ENCODE measurements around the gene DLGAP4.

The DLGAP4 gene

GRCh38 chr20:36349384-36350170 lies 43.4 kb downstream of the DLGAP4 start:
- in situ Hi-C loops (cut with MboI; ENCODE audit: low sequenced_read_pairs) = no loop called here

- in situ Hi-C loops (cut with MboI; ENCODE audit: low sequenced_read_pairs) = no loop called here
Observed at GRCh38 chr20:36350439-36350838, 44.3 kb downstream of the DLGAP4 start.

DNA sequence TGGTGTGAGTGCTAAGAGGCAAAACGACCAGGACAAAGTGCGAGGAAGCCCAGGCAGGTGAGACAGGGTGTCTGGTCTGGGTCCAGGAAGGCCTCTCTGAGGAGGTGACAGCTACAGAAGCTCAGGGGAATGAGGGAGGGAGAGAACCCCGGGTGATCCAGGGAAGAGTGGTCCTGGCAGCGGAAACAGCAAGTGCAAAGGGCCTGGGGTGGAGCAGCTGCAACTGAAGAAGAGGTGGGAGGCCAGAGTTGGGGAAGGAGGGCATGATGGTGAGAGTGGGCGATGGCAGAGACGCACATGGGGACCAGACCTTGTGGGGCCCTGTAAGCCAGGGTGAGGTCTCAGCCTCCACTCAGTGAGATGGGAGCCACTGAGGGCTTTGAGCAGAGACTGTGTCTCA lies 45.8 kb downstream of the DLGAP4 start:
- in situ Hi-C loops (cut with MboI; ENCODE audit: low sequenced_read_pairs) = no loop called here

DNA sequence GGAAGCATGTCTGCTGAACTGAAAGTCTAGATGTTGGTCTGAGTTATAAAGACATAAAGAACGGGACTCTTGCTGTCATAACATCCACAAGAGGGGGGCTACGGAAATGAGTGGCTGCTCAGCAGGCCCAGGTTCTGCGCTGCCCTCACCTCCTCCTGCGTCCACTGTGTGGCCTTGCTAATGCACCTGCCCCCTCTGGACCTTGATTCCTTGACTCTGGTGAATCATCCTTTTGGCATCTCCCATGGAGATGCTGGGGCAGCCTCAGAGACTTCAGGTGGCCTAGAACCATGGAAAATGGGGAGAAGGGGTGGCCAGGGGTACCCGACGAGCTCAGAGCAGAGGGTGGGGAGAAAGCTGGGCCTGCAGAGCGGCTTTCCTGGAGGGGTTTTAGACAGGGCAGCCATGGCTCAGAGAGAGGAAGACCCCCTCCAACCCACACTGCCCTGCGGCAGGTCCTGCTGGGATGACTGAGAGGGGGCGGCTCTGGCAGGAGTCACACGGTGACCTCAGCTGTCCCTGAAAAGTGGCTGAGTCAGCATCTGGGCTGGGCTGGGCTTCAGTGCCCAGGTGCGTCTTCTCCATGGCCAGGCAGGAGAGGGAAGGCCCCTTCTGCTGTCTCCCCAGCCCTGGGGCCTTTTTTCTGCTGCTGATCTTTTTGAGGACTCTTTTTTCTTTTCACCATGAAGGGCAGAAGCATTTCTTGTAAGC lies 46.9 kb downstream of the DLGAP4 start:
- in situ Hi-C loops (cut with MboI; ENCODE audit: low sequenced_read_pairs) = no loop called here

DNA sequence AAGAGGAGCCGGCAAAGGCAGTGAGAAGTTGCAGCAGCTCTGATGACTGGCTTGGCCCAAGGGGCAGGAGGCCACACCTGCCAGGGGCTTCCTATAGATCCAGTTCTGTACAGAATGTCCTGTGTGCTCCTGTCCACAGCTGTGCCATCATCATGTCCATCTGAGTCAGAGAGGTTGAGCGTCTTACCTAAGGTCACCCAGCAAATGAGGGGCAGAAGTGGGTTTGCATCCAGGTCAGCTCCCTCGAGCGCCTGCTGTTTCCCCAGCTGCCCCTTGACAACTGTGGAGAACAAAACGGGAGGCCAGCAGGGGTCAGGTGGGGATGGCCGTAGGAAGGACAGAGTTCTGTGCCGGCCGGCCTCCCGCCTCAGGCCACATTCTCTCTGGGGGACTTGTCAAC lies 47.6 kb downstream of the DLGAP4 start:
- in situ Hi-C loops (cut with MboI; ENCODE audit: low sequenced_read_pairs) = no loop called here

- in situ Hi-C loops (cut with MboI; ENCODE audit: low sequenced_read_pairs) = no loop called here
Observed at GRCh38 chr20:36355469-36356171, 49.5 kb downstream of the DLGAP4 start.

GRCh38 chr20:36359668-36360406 lies 53.7 kb downstream of the DLGAP4 start:
- in situ Hi-C loops (cut with MboI; ENCODE audit: low sequenced_read_pairs) = no loop called here

- in situ Hi-C loops (cut with MboI; ENCODE audit: low sequenced_read_pairs) = no loop called here
Observed at GRCh38 chr20:36360429-36360828, 54.3 kb downstream of the DLGAP4 start.

DNA sequence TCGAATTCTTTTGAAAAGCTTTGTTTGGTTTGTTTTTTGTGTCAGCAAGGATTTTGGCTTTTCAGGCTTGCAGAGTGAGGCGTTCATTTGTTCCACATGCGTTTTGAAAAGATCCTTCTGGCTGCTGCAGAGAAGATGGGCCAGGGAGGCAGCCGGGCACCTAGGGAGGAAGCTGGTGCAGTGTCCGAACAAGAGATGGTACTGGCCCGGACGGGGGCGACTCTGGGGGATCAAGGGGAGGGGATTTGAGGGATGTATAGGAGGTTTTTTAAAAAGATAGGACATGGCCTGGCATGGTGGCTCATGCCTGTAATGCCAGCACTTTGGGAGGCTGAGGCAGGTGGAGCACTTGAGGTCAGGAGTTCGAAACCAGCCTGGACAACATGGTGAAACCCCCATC lies 55.3 kb downstream of the DLGAP4 start:
- in situ Hi-C loops (cut with MboI; ENCODE audit: low sequenced_read_pairs) = no loop called here

GRCh38 chr20:36362261-36362660 lies 56.1 kb downstream of the DLGAP4 start:
- in situ Hi-C loops (cut with MboI; ENCODE audit: low sequenced_read_pairs) = no loop called here

DNA sequence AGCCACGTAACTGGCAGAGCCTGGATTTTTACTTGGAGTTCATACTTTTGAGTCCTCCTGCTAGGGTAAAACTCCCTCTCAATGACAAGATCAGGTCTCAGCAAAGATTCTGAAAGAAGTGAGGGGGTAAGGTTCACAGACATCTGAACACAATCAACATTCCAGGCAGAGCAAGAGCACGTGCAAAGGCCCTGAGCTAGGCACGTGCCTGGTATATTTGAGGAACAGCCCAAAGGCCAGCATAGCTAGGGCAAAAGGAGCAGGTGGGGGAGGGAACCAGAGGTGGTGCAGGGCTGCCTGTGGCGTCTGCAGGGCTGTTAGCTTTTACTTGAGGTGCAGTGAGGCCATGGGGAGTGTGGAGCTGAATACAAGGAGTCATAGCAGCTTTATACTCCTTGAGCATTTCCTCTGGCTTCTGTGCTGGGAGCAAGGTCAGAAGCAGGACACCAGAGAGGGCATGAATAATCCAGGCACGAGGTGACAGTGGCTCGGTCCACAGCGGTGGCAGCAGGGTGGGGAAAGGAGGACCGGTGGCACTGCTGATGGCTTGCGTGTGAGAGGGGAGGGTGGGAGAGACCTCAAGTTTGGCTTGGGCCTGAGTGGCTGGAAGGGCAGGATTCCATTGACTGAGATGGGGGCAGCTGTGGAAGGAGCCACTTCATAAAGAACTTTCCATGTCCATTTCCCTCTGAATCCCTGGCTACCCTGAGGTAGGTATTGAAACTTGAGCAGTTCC lies 57.0 kb downstream of the DLGAP4 start:
- in situ Hi-C loops (cut with MboI; ENCODE audit: low sequenced_read_pairs) = no loop called here

DNA sequence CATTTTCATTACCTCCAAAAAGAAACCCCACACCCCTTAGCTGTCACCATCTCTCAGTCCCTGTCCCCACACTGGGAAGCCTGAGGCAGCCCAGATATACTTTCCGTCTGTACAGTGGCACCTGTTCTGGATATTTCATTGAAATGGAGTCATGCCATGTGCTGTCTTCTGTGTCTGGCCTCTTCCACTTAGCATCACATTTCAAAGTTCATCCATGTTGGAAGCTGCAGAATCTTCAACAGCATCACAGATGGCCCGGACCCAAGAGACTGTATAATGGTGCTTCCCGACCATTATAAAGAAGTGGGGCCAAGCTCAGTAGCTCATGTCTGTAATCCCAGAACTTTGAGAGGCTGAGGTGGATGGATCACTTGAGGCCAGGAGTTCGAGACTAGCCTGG lies 58.4 kb downstream of the DLGAP4 start:
- in situ Hi-C loops (cut with MboI; ENCODE audit: low sequenced_read_pairs) = no loop called here

DNA sequence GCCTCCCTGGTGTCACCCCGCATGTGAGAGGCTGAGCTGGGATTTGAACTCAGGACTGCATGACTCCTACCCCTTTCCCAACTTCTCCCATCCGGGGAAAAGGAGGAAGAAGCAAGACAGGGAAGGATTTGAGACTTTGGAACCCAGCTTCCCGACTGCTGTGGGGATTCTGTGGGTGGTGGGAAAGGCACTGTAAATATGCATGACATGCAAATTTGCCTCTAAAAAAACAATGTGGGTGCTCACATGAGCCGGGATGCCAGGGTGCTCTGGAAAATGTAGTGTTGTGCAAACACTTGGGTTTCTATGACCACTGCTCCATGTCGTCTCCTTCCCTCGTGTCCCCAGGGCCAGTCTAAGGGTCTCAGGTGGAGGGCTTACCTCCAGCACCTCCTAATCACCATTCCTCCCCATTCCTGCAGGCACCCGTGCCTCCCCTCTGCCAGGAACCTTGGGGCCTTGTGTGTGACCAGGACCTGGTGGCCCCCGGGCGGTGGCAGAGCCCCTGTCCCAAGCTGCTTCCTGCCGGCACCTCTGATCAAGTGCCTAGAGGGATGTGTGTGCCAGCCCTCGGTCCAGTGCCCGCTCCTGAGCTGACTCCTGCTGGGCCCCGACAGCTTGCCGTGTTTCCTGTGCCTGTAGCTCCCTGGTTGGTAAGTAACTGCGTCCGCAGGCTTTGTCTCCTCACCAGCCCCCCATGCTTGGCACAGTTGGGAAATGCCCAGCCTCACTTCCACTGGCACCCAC lies 60.7 kb downstream of the DLGAP4 start:
- in situ Hi-C loops (cut with MboI; ENCODE audit: low sequenced_read_pairs) = no loop called here

- in situ Hi-C loops (cut with MboI; ENCODE audit: low sequenced_read_pairs) = no loop called here
Observed at GRCh38 chr20:36367370-36367745, 61.2 kb downstream of the DLGAP4 start.

DNA sequence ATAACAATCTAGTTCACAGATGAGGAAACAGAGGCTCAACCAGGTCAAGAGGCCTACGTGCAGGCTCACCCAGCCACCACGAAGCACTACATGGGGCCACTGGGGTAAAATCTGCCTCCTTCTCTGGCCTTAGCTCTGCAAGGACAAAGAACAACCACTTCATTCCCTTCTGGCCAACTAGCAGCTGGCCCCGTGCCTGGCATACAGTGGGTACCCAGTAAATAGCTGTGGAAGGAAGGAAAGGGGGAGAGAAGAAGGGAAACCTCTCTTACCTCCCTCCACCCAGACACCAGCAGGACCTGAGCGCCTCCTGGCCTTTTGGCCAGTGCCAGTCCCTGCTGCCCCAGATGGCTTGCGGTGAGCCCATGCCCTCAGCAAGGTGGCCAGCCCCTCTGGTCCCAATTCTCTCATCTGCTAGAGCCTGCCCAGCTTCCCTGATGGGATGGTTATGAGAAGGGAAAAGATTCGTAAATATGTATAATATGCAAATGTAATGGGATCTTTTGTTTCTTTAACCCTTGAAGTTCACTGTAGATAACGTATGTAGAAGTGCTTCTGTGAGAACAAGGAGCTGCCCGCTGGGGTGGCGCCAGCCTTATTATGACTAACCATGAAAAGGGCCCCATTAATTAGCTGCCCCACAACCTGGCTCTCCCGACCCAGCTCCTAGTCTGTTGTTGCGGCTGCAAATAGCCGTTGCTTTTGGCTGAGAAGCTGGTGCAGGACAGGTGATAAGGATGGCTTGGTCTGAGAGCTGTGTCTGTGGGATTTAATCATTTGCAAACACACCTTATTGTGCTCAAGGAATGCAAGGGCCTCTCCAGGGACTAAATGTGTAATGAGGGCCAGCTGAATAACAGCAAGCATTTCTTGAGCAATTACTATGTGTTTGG lies 62.0 kb downstream of the DLGAP4 start:
- in situ Hi-C loops (cut with MboI; ENCODE audit: low sequenced_read_pairs) = no loop called here

DNA sequence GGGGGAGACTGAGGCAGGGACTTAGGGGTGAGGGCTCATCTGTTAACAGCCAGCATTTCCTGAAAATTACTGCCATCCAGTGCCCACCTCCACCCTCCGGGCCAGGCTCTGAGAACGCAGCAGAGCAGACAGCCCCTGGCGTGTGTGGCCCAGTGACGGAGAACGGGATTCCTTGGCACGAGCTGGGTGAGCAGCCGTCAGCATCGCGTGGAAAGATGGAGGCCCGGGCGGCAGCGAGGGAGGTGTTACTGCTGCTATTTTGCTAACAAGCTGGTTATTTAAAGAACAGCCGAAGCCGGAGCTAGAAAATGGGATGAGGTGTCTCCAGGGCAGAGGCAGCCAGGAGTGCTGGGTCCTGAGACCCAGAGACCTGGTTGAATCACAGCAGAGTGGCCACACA lies 62.7 kb downstream of the DLGAP4 start:
- in situ Hi-C loops (cut with MboI; ENCODE audit: low sequenced_read_pairs) = no loop called here

- in situ Hi-C loops (cut with MboI; ENCODE audit: low sequenced_read_pairs) = no loop called here
Observed at GRCh38 chr20:36369739-36370138, 63.6 kb downstream of the DLGAP4 start.

DNA sequence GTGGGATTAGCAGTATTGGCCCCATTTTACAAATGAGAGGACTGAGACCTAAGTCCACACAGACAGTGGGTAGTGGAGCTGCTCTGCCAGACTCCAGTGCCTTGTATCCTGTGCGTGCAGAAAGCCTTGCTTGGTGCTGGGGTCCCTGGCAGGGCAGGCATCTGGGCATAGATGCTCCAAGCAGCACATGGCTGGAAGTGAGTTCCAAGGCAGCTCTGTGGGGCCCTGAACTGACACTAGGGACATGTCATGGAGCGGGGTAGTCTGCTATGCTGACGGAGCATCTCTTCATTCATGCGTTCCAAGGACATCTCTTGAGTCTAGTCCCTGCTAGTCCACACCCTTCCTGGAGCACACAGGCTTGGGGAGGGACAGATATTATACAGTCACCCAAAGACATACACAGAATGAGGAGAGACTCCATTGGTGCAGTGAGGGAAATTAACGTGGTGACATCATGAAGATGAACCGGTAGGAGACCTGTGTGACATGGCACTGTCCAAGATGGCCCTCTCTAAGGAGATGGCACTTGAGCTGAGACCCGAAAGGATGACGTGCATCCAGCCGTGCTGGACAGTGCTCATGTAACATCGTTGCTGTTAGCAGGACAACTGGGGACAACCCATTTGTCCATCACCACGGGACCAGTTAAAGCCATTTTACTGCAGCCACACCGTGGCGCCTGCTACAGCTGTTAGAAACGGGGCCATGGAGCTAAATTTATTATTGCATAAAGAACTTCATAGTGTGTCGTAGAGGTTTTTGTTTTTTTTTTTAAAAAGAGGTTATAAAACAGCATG lies 65.1 kb downstream of the DLGAP4 start:
- in situ Hi-C loops (cut with MboI; ENCODE audit: low sequenced_read_pairs) = no loop called here

All from hTERT RPE-1 (cell line).